ENCODE measurements around the gene EBLN2.
"Not testable (repeated sequence)": the region's sequence is repeated elsewhere in the genome, so short reads cannot be mapped to it uniquely, and the experiment has no call there.

EBLN2 gene

GRCh38 chr3:73060302-73060723, 1.1 kb upstream of the EBLN2 start:
- DNase-seq (ENCODE audit: low read depth, low spot score), result no peak

- DNase-seq (ENCODE audit: low read depth, low spot score), result not testable (repeated sequence)
Observed at GRCh38 chr3:73066243-73066642, 4.8 kb downstream of the EBLN2 start.

GRCh38 chr3:73068419-73068818, 7.0 kb downstream of the EBLN2 start:
- no peak for DNase-seq (ENCODE audit: low read depth, low spot score)

- no peak for DNase-seq (ENCODE audit: low read depth, low spot score)
Observed at GRCh38 chr3:73069187-73069586, 7.7 kb downstream of the EBLN2 start.

- DNase-seq (ENCODE audit: low read depth, low spot score), result no peak
Observed at GRCh38 chr3:73069775-73070444, 8.5 kb downstream of the EBLN2 start.

GRCh38 chr3:73070675-73071575, 9.5 kb downstream of the EBLN2 start:
- no peak for DNase-seq (ENCODE audit: low read depth, low spot score)

GRCh38 chr3:73071952-73072351, 10.5 kb downstream of the EBLN2 start:
- DNase-seq (ENCODE audit: low read depth, low spot score), result no peak

- no peak for DNase-seq (ENCODE audit: low read depth, low spot score)
Observed at GRCh38 chr3:73072634-73073033, 11.2 kb downstream of the EBLN2 start.

GRCh38 chr3:73073091-73073707, 11.7 kb downstream of the EBLN2 start:
- DNase-seq (ENCODE audit: low read depth, low spot score), result no peak

- no peak for DNase-seq (ENCODE audit: low read depth, low spot score)
Observed at GRCh38 chr3:73074781-73075180, 13.3 kb downstream of the EBLN2 start.

- DNase-seq (ENCODE audit: low read depth, low spot score), result no peak
Observed at GRCh38 chr3:73080216-73080966, 18.9 kb downstream of the EBLN2 start.

- no peak for DNase-seq (ENCODE audit: low read depth, low spot score)
Observed at GRCh38 chr3:73081140-73081539, 19.7 kb downstream of the EBLN2 start.

GRCh38 chr3:73084170-73084569, 22.7 kb downstream of the EBLN2 start:
- DNase-seq (ENCODE audit: low read depth, low spot score), result no peak

GRCh38 chr3:73086071-73086494, 24.6 kb downstream of the EBLN2 start:
- DNase-seq (ENCODE audit: low read depth, low spot score), result no peak

- DNase-seq (ENCODE audit: low read depth, low spot score), result no peak
Observed at GRCh38 chr3:73094129-73094528, 32.7 kb downstream of the EBLN2 start.

- DNase-seq (ENCODE audit: low read depth, low spot score), result no peak
Observed at GRCh38 chr3:73094951-73095350, 33.5 kb downstream of the EBLN2 start.

GRCh38 chr3:73096169-73096568, 34.7 kb downstream of the EBLN2 start:
- no peak for DNase-seq (ENCODE audit: low read depth, low spot score)

- DNase-seq (ENCODE audit: low read depth, low spot score), result no peak
Observed at GRCh38 chr3:73098026-73098425, 36.6 kb downstream of the EBLN2 start.

GRCh38 chr3:73098873-73099272, 37.4 kb downstream of the EBLN2 start:
- DNase-seq (ENCODE audit: low read depth, low spot score), result no peak

GRCh38 chr3:73100741-73101559, 39.5 kb downstream of the EBLN2 start:
- peak; percentile 70 for DNase-seq (ENCODE audit: low read depth, low spot score)

GRCh38 chr3:73101881-73102280, 40.4 kb downstream of the EBLN2 start:
- no peak for DNase-seq (ENCODE audit: low read depth, low spot score)
